K562 (cell line): ENCODE results near the gene TMEFF2. TPM values are rescaled to one million over a fixed set of nuclear protein-coding genes. Genes with fewer than 3 reads are reported as not detected.

ENCODE experiments used
- ATAC-seq: fragments of 200-7000 bp; cut with Tn5 transposase; 3 replicates; pipeline ENCODE4 v1.9.1; 2020; ENCODE audit warnings: moderate library complexity
- BruUV-seq: library from RNA; stranded (reverse); fragments of 400-500 nt; replicated peaks from 2 replicates; lab custom pipeline; 2021; lab: Mats Ljungman, UMichigan
- CTCF ChIA-PET: fragments of 300-600 bp; formaldehyde crosslinking; extraction: SDS; loops from one replicate; lab custom pipeline; 2021; ENCODE audit warnings: low intra/inter-chr PET ratio; lab: Yijun Ruan, JAX
- POLR2A ChIA-PET: fragments of 300-600, 350-650 bp; sonication (Branson Sonifier 250); formaldehyde crosslinking; extraction: SDS; loops from one replicate; lab custom pipeline; 2021; ENCODE audit warnings: antibody characterized with exemption, inconsistent platforms; lab: Yijun Ruan, JAX
- DNase-seq, 4 experiments: peaks; one replicate each; pipeline versions ENCODE4 v3.0.0 to v3.0.0-alpha.2; 2011 to 2018; ENCODE audit warnings: low spot score in 3 of 4, mixed read lengths in 3 of 4; ENCODE audit errors: extremely low read depth in 1 of 4
- FAIRE-seq: peaks from 2 replicates; lab custom pipeline; 2011; peaks lifted over from hg19 to GRCh38; lab: Jason Lieb, UNC
- H2AFZ ChIP-seq: 2 replicates; pipeline ENCODE4 v1.6.0; 2011; ENCODE audit warnings: low read depth, low read length, control low read depth, inconsistent platforms
- H3K27ac ChIP-seq: fragments of 200-600 bp; 3 replicates; pipeline ENCODE4 v1.8.0; 2011; ENCODE audit warnings: low read depth, mild to moderate bottlenecking, control low read depth, inconsistent platforms, low read length, moderate library complexity, mixed read lengths; ENCODE audit errors: extremely low read depth
- H3K27me3 ChIP-seq, 2 experiments: fragments of 300-600 bp in 1 of 2; 2 replicates in 1 of 2; 3 replicates in 1 of 2; pipeline versions ENCODE4 v1.6.0 to v1.8.0; 2011; ENCODE audit warnings: inconsistent platforms in 2 of 2, low read length in 2 of 2, mild to moderate bottlenecking in 1 of 2, mixed read lengths in 1 of 2, moderate library complexity in 1 of 2; ENCODE audit not compliant: control insufficient read depth in 2 of 2, insufficient read depth in 2 of 2
- H3K36me3 ChIP-seq: fragments of 300-600 bp; 3 replicates; pipeline ENCODE4 v1.8.0; 2011; ENCODE audit warnings: mild to moderate bottlenecking, low read length, inconsistent platforms; ENCODE audit not compliant: control insufficient read depth, insufficient read depth
- H3K4me1 ChIP-seq, 2 experiments: fragments of 200-600 bp in 1 of 2; replicated peaks in 1 of 2; 2 replicates in 1 of 2; 3 replicates in 1 of 2; pipeline versions ENCODE4 v1.5.1 to v1.8.0; 2011; ENCODE audit warnings: inconsistent platforms in 2 of 2, low read length in 2 of 2, mild to moderate bottlenecking in 1 of 2, mixed read lengths in 1 of 2, moderate library complexity in 1 of 2; ENCODE audit not compliant: control insufficient read depth in 2 of 2, insufficient read depth in 2 of 2
- H3K4me2 ChIP-seq: 2 replicates; pipeline ENCODE4 v1.6.1; 2011; ENCODE audit warnings: low read length, control low read depth, inconsistent platforms, mixed read lengths; ENCODE audit not compliant: insufficient read depth
- H3K4me3 ChIP-seq: fragments of 200-600 bp; sonication (generic), shearing (Covaris generic); 2 replicates; pipeline ENCODE4 v1.5.1; 2016; ENCODE audit warnings: control low read depth, inconsistent platforms
- H3K79me2 ChIP-seq: fragments of 200-600 bp; 3 replicates; pipeline ENCODE4 v1.8.0; 2011; ENCODE audit warnings: low read length, inconsistent platforms; ENCODE audit not compliant: control insufficient read depth, insufficient read depth
- H3K9ac ChIP-seq, 2 experiments: 2 replicates each; pipeline versions ENCODE4 v1.6.0 to v1.6.1; 2011; ENCODE audit warnings: low read depth in 2 of 2, low read length in 2 of 2, control low read depth in 1 of 2, inconsistent platforms in 1 of 2, mild to moderate bottlenecking in 1 of 2, mixed read lengths in 1 of 2; ENCODE audit not compliant: insufficient read depth in 1 of 2
- H3K9me1 ChIP-seq: one replicate; pipeline ENCODE4 v1.6.0; 2011; ENCODE audit warnings: inconsistent platforms, mild to moderate bottlenecking, low read length, moderate library complexity; ENCODE audit not compliant: control insufficient read depth, insufficient read depth
- H3K9me3 ChIP-seq: replicated peaks from 2 replicates; pipeline ENCODE4 v1.5.1; 2011; ENCODE audit warnings: low read depth, low read length, inconsistent platforms; ENCODE audit not compliant: control insufficient read depth, insufficient read depth
- H4K20me1 ChIP-seq: replicated peaks from 2 replicates; pipeline ENCODE4 v1.6.1; 2011; ENCODE audit warnings: low read length, inconsistent platforms, mixed read lengths; ENCODE audit not compliant: control insufficient read depth, insufficient read depth
- ARID3A ChIP-seq: IDR thresholded peaks from 2 replicates; pipeline ENCODE4 v1.6.1; 2012; ENCODE audit warnings: low read depth, low read length, improper control_type of control experiment, borderline replicate concordance
- ZNF184 ChIP-seq: sonication (generic); formaldehyde crosslinking; IDR thresholded peaks from 2 replicates; pipeline ENCODE4 v1.5.0; 2020; ENCODE audit warnings: missing genetic modification reagents
- whole genome bisulfite sequencing: fragments of 100-300 bp; shearing (Covaris generic); methylation state at CpG from one replicate; pipeline ENCODE4 v1.1.6; 2016; ENCODE audit warnings: low coverage, mixed read lengths; ENCODE audit not compliant: insufficient coverage; ENCODE audit errors: missing lambda C conversion rate; 5-methylcytosine and 5-hydroxymethylcytosine counted together
- in situ Hi-C: fragments of 300-500 bp; cut with MboI; formaldehyde crosslinking; loops from 4 replicates; pipeline ENCODE4 v1.15.0; 2018; ENCODE audit warnings: inconsistent platforms, mixed read lengths
- intact Hi-C: fragments of 100-400 bp; cut with micrococcal nuclease; formaldehyde crosslinking; loops from 2 replicates; pipeline ENCODE4 v1.14.2; 2022
- polyA plus RNA-seq, 8 experiments: library from polyadenylated mRNA; depleted of rRNA in 4 of 8; stranded (reverse) in 5 of 8; unstranded in 3 of 8; fragments of >200 nt; fragmentation: Nextera tagmentation in 2 of 8; fragmentation: Illumina TruSeq in 1 of 8; extraction: Ambion mirVana in 2 of 8; extraction: Trizol in 1 of 8; gene quantifications; 2 replicates each; pipeline versions ENCODE4 v1.2.1 to v1.2.3, GENCODE V29; 2011 to 2014; ENCODE audit warnings: inconsistent platforms in 1 of 8, missing spikeins in 1 of 8
- total RNA-seq, 7 experiments: library from RNA; depleted of rRNA in 6 of 7; stranded (reverse); fragments of >200 nt in 6 of 7; fragmentation: Illumina TruSeq in 2 of 7; extraction: Trizol in 2 of 7; gene quantifications; 2 replicates each; pipeline versions ENCODE4 v1.2.1 to v1.2.3, GENCODE V29; 2011 to 2021; ENCODE audit warnings: low replicate concordance in 1 of 7

TMEFF2 gene
- total and polyA plus RNA-seq, 9 of the 15 experiments (the other 6 are each of a cell fraction or from before 2014, with no cell fraction given) = 1.4 TPM; not detected in 8

GRCh38 chr2:191942090-191942738 lies 252.5 kb downstream of the TMEFF2 start:
- no peaks in the 10 kb centered on the region for H3K9me1 ChIP-seq
- no TSS peak for BruUV-seq
- intact Hi-C loops (no loop called here), in situ Hi-C loops (no loop called here)
- H3K27me3 ChIP-seq = no peaks in the 10 kb centered on the region
- H4K20me1 ChIP-seq = no peaks in the 10 kb centered on the region
- H3K36me3 ChIP-seq = no peaks in the 10 kb centered on the region
- H2AFZ ChIP-seq = no peak overlapping the region
- TF ChIP-seq ARID3A (no peak), ZNF184 (CRISPR knock-in tag) (peak; percentile 81)
- no peak overlapping the region for H3K27ac ChIP-seq
- H3K9me3 ChIP-seq = no peaks in the 10 kb centered on the region
- WGBS = 83% methylated on average over 3 of the region's 3 CpGs
- peak; percentile 54; the same call in 1 of the 3 replicates for ATAC-seq
- H3K4me2 ChIP-seq = no peak overlapping the region
- no peak for DNase-seq
- no peak for FAIRE-seq
- POLR2A ChIA-PET = interaction anchor here (0.6 to 0.8 kb wide), 2 partner anchors 19 to 247 kb away, joined by 3 to 4 read pairs; no protein-coding TSS in a partner anchor
- H3K79me2 ChIP-seq = no peaks in the 10 kb centered on the region
- CTCF ChIA-PET = no interaction called here
- H3K9ac ChIP-seq = no peak overlapping the region
- H3K4me3 ChIP-seq = no peak overlapping the region
- peaks cover 0 to 2% of the 10 kb centered on the region in 2 experiments; a peak in 2 of 5 replicates for H3K4me1 ChIP-seq
